Erythroblast (primary cell): ENCODE data around the gene ORM2.

Experiments
- GATA1 ChIP-seq: IDR thresholded peaks from 2 replicates; pipeline ENCODE4 v1.6.1; 2011; ENCODE audit warnings: low read depth, mild to moderate bottlenecking, control low read depth, low read length, moderate library complexity
- POLR2A ChIP-seq: IDR thresholded peaks from 2 replicates; pipeline ENCODE4 v1.6.1; 2011; ENCODE audit warnings: mild to moderate bottlenecking, low read length

GRCh38 chr9:114311571-114312512 is 17.8 kb upstream of the ORM2 start:
- TF ChIP-seq POLR2A (no peak), GATA1 (no peak)
